K562 (cell line): Measurements from ENCODE around the gene FAM78B. TPM values are rescaled to one million over a fixed set of nuclear protein-coding genes. Genes with fewer than 3 reads are reported as not detected.

Source experiments
- ATAC-seq: fragments of 200-7000 bp; cut with Tn5 transposase; 3 replicates; pipeline ENCODE4 v1.9.1; 2020; ENCODE audit warnings: moderate library complexity
- BruUV-seq: library from RNA; stranded (reverse); fragments of 400-500 nt; replicated peaks from 2 replicates; lab custom pipeline; 2021; lab: Mats Ljungman, UMichigan
- CTCF ChIA-PET: fragments of 300-600 bp; formaldehyde crosslinking; extraction: SDS; loops from one replicate; lab custom pipeline; 2021; ENCODE audit warnings: low intra/inter-chr PET ratio; lab: Yijun Ruan, JAX
- POLR2A ChIA-PET: fragments of 300-600, 350-650 bp; sonication (Branson Sonifier 250); formaldehyde crosslinking; extraction: SDS; loops from one replicate; lab custom pipeline; 2021; ENCODE audit warnings: antibody characterized with exemption, inconsistent platforms; lab: Yijun Ruan, JAX
- DNase-seq, 4 experiments: peaks; one replicate each; pipeline versions ENCODE4 v3.0.0 to v3.0.0-alpha.2; 2011 to 2018; ENCODE audit warnings: low spot score in 3 of 4, mixed read lengths in 3 of 4; ENCODE audit errors: extremely low read depth in 1 of 4
- FAIRE-seq: peaks from 2 replicates; lab custom pipeline; 2011; peaks lifted over from hg19 to GRCh38; lab: Jason Lieb, UNC
- H2AFZ ChIP-seq: 2 replicates; pipeline ENCODE4 v1.6.0; 2011; ENCODE audit warnings: low read depth, low read length, control low read depth, inconsistent platforms
- H3K27ac ChIP-seq: fragments of 200-600 bp; 3 replicates; pipeline ENCODE4 v1.8.0; 2011; ENCODE audit warnings: low read depth, mild to moderate bottlenecking, control low read depth, inconsistent platforms, low read length, moderate library complexity, mixed read lengths; ENCODE audit errors: extremely low read depth
- H3K27me3 ChIP-seq, 2 experiments: fragments of 300-600 bp in 1 of 2; 2 replicates in 1 of 2; 3 replicates in 1 of 2; pipeline versions ENCODE4 v1.6.0 to v1.8.0; 2011; ENCODE audit warnings: inconsistent platforms in 2 of 2, low read length in 2 of 2, mild to moderate bottlenecking in 1 of 2, mixed read lengths in 1 of 2, moderate library complexity in 1 of 2; ENCODE audit not compliant: control insufficient read depth in 2 of 2, insufficient read depth in 2 of 2
- H3K36me3 ChIP-seq: fragments of 300-600 bp; 3 replicates; pipeline ENCODE4 v1.8.0; 2011; ENCODE audit warnings: mild to moderate bottlenecking, low read length, inconsistent platforms; ENCODE audit not compliant: control insufficient read depth, insufficient read depth
- H3K4me1 ChIP-seq, 2 experiments: fragments of 200-600 bp in 1 of 2; replicated peaks in 1 of 2; 2 replicates in 1 of 2; 3 replicates in 1 of 2; pipeline versions ENCODE4 v1.5.1 to v1.8.0; 2011; ENCODE audit warnings: inconsistent platforms in 2 of 2, low read length in 2 of 2, mild to moderate bottlenecking in 1 of 2, mixed read lengths in 1 of 2, moderate library complexity in 1 of 2; ENCODE audit not compliant: control insufficient read depth in 2 of 2, insufficient read depth in 2 of 2
- H3K4me2 ChIP-seq: 2 replicates; pipeline ENCODE4 v1.6.1; 2011; ENCODE audit warnings: low read length, control low read depth, inconsistent platforms, mixed read lengths; ENCODE audit not compliant: insufficient read depth
- H3K4me3 ChIP-seq: fragments of 200-600 bp; sonication (generic), shearing (Covaris generic); 2 replicates; pipeline ENCODE4 v1.5.1; 2016; ENCODE audit warnings: control low read depth, inconsistent platforms
- H3K79me2 ChIP-seq: fragments of 200-600 bp; 3 replicates; pipeline ENCODE4 v1.8.0; 2011; ENCODE audit warnings: low read length, inconsistent platforms; ENCODE audit not compliant: control insufficient read depth, insufficient read depth
- H3K9ac ChIP-seq, 2 experiments: 2 replicates each; pipeline versions ENCODE4 v1.6.0 to v1.6.1; 2011; ENCODE audit warnings: low read depth in 2 of 2, low read length in 2 of 2, control low read depth in 1 of 2, inconsistent platforms in 1 of 2, mild to moderate bottlenecking in 1 of 2, mixed read lengths in 1 of 2; ENCODE audit not compliant: insufficient read depth in 1 of 2
- H3K9me1 ChIP-seq: one replicate; pipeline ENCODE4 v1.6.0; 2011; ENCODE audit warnings: inconsistent platforms, mild to moderate bottlenecking, low read length, moderate library complexity; ENCODE audit not compliant: control insufficient read depth, insufficient read depth
- H3K9me3 ChIP-seq: replicated peaks from 2 replicates; pipeline ENCODE4 v1.5.1; 2011; ENCODE audit warnings: low read depth, low read length, inconsistent platforms; ENCODE audit not compliant: control insufficient read depth, insufficient read depth
- H4K20me1 ChIP-seq: replicated peaks from 2 replicates; pipeline ENCODE4 v1.6.1; 2011; ENCODE audit warnings: low read length, inconsistent platforms, mixed read lengths; ENCODE audit not compliant: control insufficient read depth, insufficient read depth
- BRCA1 ChIP-seq, 2 experiments: fragments of 450-650 bp in 1 of 2; sonication (generic) in 1 of 2; formaldehyde crosslinking in 1 of 2; IDR thresholded peaks; 2 replicates each; pipeline versions ENCODE4 v1.5.0 to v1.6.1; 2017 to 2020; ENCODE audit warnings: mild to moderate bottlenecking in 1 of 2, missing genetic modification reagents in 1 of 2
- DACH1 ChIP-seq: fragments of 450-650 bp; IDR thresholded peaks from 2 replicates; pipeline ENCODE4 v1.6.1; 2018; ENCODE audit not compliant: partially characterized antibody
- GATAD2A ChIP-seq: fragments of 450-650 bp; IDR thresholded peaks from 2 replicates; pipeline ENCODE4 v1.6.1; 2017
- HMGXB4 ChIP-seq: sonication (generic); formaldehyde crosslinking; IDR thresholded peaks from 2 replicates; pipeline ENCODE4 v1.8.1; 2023; ENCODE audit warnings: mild to moderate bottlenecking, missing genetic modification reagents
- HOMEZ ChIP-seq: fragments of 250-450 bp; sonication (Bioruptor Pico); IDR thresholded peaks from 2 replicates; pipeline ENCODE4 v1.4.0; 2020; ENCODE audit warnings: mild to moderate bottlenecking, moderate library complexity
- MLX ChIP-seq, 2 experiments: fragments of 450-650 bp in 1 of 2; sonication (generic) in 1 of 2; formaldehyde crosslinking; conservative IDR thresholded peaks; 2 replicates each; pipeline versions ENCODE4 v1.4.0 to v1.8.1; 2020 to 2022; ENCODE audit warnings: mild to moderate bottlenecking in 1 of 2, missing genetic modification reagents in 1 of 2
- NBN ChIP-seq: fragments of 450-650 bp; IDR thresholded peaks from 2 replicates; pipeline ENCODE4 v1.6.1; 2016; ENCODE audit warnings: low read depth, mild to moderate bottlenecking
- SP1 ChIP-seq: sonication (generic); formaldehyde crosslinking; IDR thresholded peaks from 2 replicates; pipeline ENCODE4 v1.8.1; 2022; ENCODE audit warnings: mild to moderate bottlenecking, missing genetic modification reagents
- ZNF224 ChIP-seq: sonication (generic); formaldehyde crosslinking; IDR thresholded peaks from 2 replicates; pipeline ENCODE4 v1.8.0; 2022; ENCODE audit warnings: mild to moderate bottlenecking, missing genetic modification reagents
- WGBS: fragments of 100-300 bp; shearing (Covaris generic); methylation state at CpG from one replicate; pipeline ENCODE4 v1.1.6; 2016; ENCODE audit warnings: low coverage, mixed read lengths; ENCODE audit not compliant: insufficient coverage; ENCODE audit errors: missing lambda C conversion rate; 5-methylcytosine and 5-hydroxymethylcytosine counted together
- in situ Hi-C: fragments of 300-500 bp; cut with MboI; formaldehyde crosslinking; loops from 4 replicates; pipeline ENCODE4 v1.15.0; 2018; ENCODE audit warnings: inconsistent platforms, mixed read lengths
- intact Hi-C: fragments of 100-400 bp; cut with micrococcal nuclease; formaldehyde crosslinking; loops from 2 replicates; pipeline ENCODE4 v1.14.2; 2022
- polyA plus RNA-seq, 8 experiments: library from polyadenylated mRNA; depleted of rRNA in 4 of 8; stranded (reverse) in 5 of 8; unstranded in 3 of 8; fragments of >200 nt; fragmentation: Nextera tagmentation in 2 of 8; fragmentation: Illumina TruSeq in 1 of 8; extraction: Ambion mirVana in 2 of 8; extraction: Trizol in 1 of 8; gene quantifications; 2 replicates each; pipeline versions ENCODE4 v1.2.1 to v1.2.3, GENCODE V29; 2011 to 2014; ENCODE audit warnings: inconsistent platforms in 1 of 8, missing spikeins in 1 of 8
- total RNA-seq, 7 experiments: library from RNA; depleted of rRNA in 6 of 7; stranded (reverse); fragments of >200 nt in 6 of 7; fragmentation: Illumina TruSeq in 2 of 7; extraction: Trizol in 2 of 7; gene quantifications; 2 replicates each; pipeline versions ENCODE4 v1.2.1 to v1.2.3, GENCODE V29; 2011 to 2021; ENCODE audit warnings: low replicate concordance in 1 of 7
- TF ChIP-seq, protein P1 (sequence below): fragments of 450-650 bp; IDR thresholded peaks from 2 replicates; pipeline ENCODE4 v1.6.1; 2018; ENCODE audit not compliant: partially characterized antibody
- TF ChIP-seq, protein P2 (sequence below): fragments of 450-650 bp; IDR thresholded peaks from 2 replicates; pipeline ENCODE4 v1.6.1; 2014; ENCODE audit warnings: low read depth, mild to moderate bottlenecking, moderate library complexity, borderline replicate concordance

The FAM78B gene
- total and polyA plus RNA-seq, 9 of the 15 experiments (the other 6 are each of a cell fraction or from before 2014, with no cell fraction given) = 0.04 to 0.43 (median 0.29) TPM; not detected in 1

GRCh38 chr1:166039436-166040201 is 127.2 kb downstream of the FAM78B start:
- TF ChIP-seq, protein P1, sequence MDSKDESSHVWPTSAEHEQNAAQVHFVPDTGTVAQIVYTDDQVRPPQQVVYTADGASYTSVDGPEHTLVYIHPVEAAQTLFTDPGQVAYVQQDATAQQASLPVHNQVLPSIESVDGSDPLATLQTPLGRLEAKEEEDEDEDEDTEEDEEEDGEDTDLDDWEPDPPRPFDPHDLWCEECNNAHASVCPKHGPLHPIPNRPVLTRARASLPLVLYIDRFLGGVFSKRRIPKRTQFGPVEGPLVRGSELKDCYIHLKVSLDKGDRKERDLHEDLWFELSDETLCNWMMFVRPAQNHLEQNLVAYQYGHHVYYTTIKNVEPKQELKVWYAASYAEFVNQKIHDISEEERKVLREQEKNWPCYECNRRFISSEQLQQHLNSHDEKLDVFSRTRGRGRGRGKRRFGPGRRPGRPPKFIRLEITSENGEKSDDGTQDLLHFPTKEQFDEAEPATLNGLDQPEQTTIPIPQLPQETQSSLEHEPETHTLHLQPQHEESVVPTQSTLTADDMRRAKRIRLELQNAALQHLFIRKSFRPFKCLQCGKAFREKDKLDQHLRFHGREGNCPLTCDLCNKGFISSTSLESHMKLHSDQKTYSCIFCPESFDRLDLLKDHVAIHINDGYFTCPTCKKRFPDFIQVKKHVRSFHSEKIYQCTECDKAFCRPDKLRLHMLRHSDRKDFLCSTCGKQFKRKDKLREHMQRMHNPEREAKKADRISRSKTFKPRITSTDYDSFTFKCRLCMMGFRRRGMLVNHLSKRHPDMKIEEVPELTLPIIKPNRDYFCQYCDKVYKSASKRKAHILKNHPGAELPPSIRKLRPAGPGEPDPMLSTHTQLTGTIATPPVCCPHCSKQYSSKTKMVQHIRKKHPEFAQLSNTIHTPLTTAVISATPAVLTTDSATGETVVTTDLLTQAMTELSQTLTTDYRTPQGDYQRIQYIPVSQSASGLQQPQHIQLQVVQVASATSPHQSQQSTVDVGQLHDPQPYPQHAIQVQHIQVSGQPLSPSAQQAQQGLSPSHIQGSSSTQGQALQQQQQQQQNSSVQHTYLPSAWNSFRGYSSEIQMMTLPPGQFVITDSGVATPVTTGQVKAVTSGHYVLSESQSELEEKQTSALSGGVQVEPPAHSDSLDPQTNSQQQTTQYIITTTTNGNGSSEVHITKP = no peak
- TF ChIP-seq HOMEZ = no peak
- TF ChIP-seq BRCA1 (IDR thresholded peaks at IDR 0.05) = no peak
- TF ChIP-seq BRCA1 (CRISPR knock-in tag; IDR thresholded peaks at IDR 0.05) = no peak
- TF ChIP-seq SP1 (CRISPR knock-in tag) = no peak
- TF ChIP-seq HMGXB4 (CRISPR knock-in tag) = no peak
- TF ChIP-seq NBN = no peak
- TF ChIP-seq, protein P2, sequence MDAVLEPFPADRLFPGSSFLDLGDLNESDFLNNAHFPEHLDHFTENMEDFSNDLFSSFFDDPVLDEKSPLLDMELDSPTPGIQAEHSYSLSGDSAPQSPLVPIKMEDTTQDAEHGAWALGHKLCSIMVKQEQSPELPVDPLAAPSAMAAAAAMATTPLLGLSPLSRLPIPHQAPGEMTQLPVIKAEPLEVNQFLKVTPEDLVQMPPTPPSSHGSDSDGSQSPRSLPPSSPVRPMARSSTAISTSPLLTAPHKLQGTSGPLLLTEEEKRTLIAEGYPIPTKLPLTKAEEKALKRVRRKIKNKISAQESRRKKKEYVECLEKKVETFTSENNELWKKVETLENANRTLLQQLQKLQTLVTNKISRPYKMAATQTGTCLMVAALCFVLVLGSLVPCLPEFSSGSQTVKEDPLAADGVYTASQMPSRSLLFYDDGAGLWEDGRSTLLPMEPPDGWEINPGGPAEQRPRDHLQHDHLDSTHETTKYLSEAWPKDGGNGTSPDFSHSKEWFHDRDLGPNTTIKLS = no peak
- TF ChIP-seq ZNF224 (CRISPR knock-in tag) = no peak
- no peak for TF ChIP-seq MLX (CRISPR knock-in tag; conservative IDR thresholded peaks at IDR 0.05)
- TF ChIP-seq GATAD2A = no peak
- no peak for TF ChIP-seq DACH1
- POLR2A ChIA-PET = no interaction called here
- H3K79me2 ChIP-seq = no peaks in the 10 kb centered on the region
- FAIRE-seq (no peak), ATAC-seq (no peak), DNase-seq (no peak)
- CTCF ChIA-PET = no interaction called here
- no peaks in the 10 kb centered on the region for H3K9me3 ChIP-seq
- H3K9me1 ChIP-seq = no peaks in the 10 kb centered on the region
- no peak overlapping the region for H3K9ac ChIP-seq
- WGBS = 1% methylated on average over 9 of the region's 9 CpGs
- BruUV-seq = no TSS peak
- H3K27ac ChIP-seq = no peak overlapping the region
- no peak overlapping the region for H3K4me3 ChIP-seq
- in situ Hi-C loops (no loop called here), intact Hi-C loops (no loop called here)
- no peaks in the 10 kb centered on the region for H3K4me1 ChIP-seq
- H3K27me3 ChIP-seq = 0 out of 5 replicates have a peak, but pooled peaks cover 0 to 2% of the 10 kb centered on the region in 2 experiments
- no peaks in the 10 kb centered on the region for H3K36me3 ChIP-seq
- no peaks in the 10 kb centered on the region for H4K20me1 ChIP-seq
- H2AFZ ChIP-seq = no peak overlapping the region
- no peak overlapping the region for H3K4me2 ChIP-seq
